Measurements from ENCODE around the gene FOXL2NB. TPM values are rescaled to one million over a fixed set of nuclear protein-coding genes. Genes with fewer than 3 reads are reported as not detected.

The FOXL2NB gene
- total RNA-seq, 2 donors from 2014 or later = 0.28 TPM; not detected in 1

DNA sequence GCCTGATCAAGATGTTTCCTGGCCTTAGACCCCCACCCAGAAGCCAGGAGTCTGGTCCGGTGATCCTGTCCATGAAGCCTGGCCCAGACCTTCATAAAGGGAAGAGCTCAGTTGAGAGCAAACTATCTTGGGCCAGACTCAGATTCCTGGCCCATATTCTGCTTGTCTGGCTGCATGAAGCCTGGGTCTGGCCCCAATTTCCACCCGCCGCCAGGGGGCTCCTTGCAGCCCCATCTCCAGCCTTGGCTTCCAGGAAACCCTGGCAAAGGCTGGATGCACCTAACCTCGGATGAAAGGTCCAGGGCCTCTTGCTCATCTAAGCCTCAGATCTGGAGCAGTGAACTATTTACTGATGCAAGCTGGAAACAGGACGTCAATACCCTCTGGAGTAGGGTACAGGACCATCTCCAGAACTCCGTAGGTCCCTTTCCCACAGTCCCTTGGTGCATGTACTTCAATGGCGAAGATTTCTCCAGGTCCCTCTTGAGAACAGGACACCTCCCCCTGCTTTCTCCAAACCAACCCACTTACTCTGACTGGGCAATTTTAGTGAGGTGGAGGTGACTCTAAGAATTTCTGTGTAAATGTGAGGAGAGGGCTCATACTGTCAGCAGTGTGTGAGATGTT, 5.6 kb upstream of the FOXL2NB start:
- H3K4me1 ChIP-seq (replicated peaks) = peaks cover 13% of the 10 kb centered on the region
- DNase-seq (ENCODE audit: low spot score) = no peak
- no peaks in the 10 kb centered on the region for H3K9me3 ChIP-seq
- intact Hi-C loops (cut with DNase I) = no loop called here
- H3K36me3 ChIP-seq = no peaks in the 10 kb centered on the region
- peaks cover 78% of the 10 kb centered on the region for H3K27me3 ChIP-seq (replicated peaks; ENCODE audit: insufficient read depth)
- TF ChIP-seq, protein P1, sequence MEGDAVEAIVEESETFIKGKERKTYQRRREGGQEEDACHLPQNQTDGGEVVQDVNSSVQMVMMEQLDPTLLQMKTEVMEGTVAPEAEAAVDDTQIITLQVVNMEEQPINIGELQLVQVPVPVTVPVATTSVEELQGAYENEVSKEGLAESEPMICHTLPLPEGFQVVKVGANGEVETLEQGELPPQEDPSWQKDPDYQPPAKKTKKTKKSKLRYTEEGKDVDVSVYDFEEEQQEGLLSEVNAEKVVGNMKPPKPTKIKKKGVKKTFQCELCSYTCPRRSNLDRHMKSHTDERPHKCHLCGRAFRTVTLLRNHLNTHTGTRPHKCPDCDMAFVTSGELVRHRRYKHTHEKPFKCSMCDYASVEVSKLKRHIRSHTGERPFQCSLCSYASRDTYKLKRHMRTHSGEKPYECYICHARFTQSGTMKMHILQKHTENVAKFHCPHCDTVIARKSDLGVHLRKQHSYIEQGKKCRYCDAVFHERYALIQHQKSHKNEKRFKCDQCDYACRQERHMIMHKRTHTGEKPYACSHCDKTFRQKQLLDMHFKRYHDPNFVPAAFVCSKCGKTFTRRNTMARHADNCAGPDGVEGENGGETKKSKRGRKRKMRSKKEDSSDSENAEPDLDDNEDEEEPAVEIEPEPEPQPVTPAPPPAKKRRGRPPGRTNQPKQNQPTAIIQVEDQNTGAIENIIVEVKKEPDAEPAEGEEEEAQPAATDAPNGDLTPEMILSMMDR (IDR thresholded peaks at IDR 0.05) = peak in 1 of 4 experiments; percentile 16
- TF ChIP-seq POLR2AphosphoS5 (IDR thresholded peaks at IDR 0.05) = no peak
- WGBS = 58% methylated on average over 7 of the region's 7 CpGs
- H3K27ac ChIP-seq = no peak overlapping the region
- no peak overlapping the region for H3K4me3 ChIP-seq

DNA sequence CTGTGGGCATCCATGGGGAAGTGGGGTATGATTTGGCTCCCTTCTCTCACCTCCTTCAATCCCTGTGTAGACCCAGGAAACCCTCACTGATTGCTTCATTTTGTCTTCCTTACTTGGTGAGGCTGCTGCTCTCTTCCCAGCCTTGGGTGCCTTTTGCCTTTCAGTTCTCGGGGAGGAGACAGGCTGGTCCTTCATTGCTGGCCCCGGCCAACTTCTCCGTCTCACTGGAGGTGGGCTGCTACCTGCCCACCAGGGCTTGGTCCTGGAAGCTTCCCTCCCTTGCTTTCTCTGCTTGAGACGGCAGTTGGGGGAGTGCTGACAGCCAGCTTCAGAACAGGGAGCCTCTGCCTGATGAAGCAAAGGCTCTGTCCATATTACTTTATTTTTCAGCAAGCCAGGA, 4.7 kb upstream of the FOXL2NB start:
- 77% methylated on average over 4 of the region's 4 CpGs for WGBS
- H3K9me3 ChIP-seq = no peaks in the 10 kb centered on the region
- no peak for DNase-seq (ENCODE audit: low spot score)
- peaks cover 13% of the 10 kb centered on the region for H3K4me1 ChIP-seq (replicated peaks)
- TF ChIP-seq POLR2A (IDR thresholded peaks at IDR 0.05) (no peak), POLR2AphosphoS5 (IDR thresholded peaks at IDR 0.05) (no peak)
- TF ChIP-seq, protein P1 (IDR thresholded peaks at IDR 0.05) = no peak
- no peaks in the 10 kb centered on the region for H3K36me3 ChIP-seq
- intact Hi-C loops (cut with DNase I) = no loop called here
- H3K27ac ChIP-seq = no peak overlapping the region
- H3K27me3 ChIP-seq (replicated peaks; ENCODE audit: insufficient read depth) = peaks cover 77% of the 10 kb centered on the region
- no peak overlapping the region for H3K4me3 ChIP-seq

DNA sequence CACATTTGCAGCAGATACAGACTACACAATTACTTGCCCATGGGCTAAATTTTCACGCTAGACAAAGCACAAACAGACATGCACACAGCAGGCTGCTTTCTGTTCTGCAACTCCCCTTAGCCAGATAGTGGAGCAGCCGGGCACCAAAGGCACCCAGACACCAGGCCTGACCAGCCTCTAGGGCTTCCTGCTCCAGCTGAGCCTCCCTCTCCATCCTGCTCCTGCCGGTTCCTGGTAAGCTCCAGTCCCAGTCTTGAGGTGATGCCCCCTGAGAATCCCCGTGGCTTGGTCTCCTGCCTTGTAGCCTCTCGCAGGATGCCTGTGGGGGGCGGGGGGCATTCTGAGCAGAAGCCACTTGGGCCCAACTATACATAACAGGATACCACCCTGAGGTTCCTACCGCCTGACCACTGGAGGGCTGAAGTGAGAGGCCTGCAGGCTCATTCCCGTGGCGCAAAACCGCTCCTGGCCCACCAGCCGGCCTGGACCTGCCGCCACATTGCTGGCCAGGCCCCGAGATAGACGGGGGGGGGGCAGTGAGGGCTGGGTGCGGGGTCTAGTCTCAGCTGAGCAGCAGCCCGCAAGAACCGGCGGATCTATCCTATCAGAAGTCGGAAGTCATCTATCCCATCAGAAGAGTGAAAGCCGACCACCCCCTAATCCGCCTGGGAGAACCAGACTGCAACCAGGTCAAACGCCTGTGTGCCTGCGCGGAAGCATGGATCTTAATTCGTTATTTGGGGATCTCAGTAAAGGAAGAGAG, 4.0 kb upstream of the FOXL2NB start:
- peaks cover 10% of the 10 kb centered on the region for H3K4me1 ChIP-seq (replicated peaks)

DNA sequence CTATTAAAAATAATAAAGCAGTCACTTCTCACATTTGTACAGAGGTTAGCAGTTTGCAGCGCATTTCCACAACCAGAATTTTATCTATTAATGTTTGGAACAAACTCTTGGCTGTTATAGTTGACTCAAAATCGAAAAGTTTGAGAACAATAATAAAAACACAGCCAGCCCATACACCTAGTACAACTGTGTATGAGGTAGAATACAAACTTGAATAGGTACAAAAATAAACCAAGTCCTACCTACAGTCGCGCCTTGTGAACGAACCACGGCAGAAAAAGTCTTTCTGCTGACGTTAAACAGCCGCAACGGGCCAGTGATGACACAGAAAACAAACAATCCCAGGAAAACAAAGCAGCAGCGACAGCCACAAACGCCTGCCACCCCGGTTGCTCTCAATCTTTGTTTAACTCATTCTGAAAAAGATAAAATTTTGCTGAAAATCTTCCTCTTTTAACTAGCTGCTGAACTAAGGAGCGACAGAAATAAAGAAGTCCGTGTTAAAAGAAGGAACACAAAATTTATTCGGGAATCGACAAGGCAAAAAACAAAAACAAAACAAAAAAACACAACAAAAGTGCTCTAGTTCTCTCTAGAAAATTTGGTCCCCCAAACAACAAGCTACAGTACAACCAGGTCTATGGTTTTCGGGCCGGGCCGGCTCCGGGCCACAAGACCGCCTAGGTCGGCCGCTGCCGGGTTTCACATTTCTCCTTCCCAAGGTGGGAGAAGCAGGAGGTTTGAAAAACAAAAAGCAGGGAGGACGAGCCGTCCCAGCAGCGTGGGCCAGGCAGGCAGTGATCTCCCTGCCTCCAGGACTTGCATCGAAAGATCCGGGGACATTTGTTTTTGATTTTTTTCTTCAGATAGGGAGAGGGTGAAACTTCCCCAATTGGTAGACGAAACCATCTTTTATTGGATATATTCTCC, 3.0 kb upstream of the FOXL2NB start:
- H3K4me1 ChIP-seq (replicated peaks) = peaks cover 8% of the 10 kb centered on the region
- intact Hi-C loops (cut with DNase I) = no loop called here

More for the DNA sequence above, 4.0 kb upstream of the FOXL2NB start:
- 33% methylated on average over 17 of the region's 25 CpGs for WGBS
- Histone ChIP-seq H3K27me3 (replicated peaks; ENCODE audit: insufficient read depth) (peaks cover 75% of the 10 kb centered on the region), H3K9me3 (no peaks in the 10 kb centered on the region), H3K36me3 (no peaks in the 10 kb centered on the region), H3K4me3 (no peak overlapping the region), H3K27ac (no peak overlapping the region)
- TF ChIP-seq POLR2AphosphoS5 (IDR thresholded peaks at IDR 0.05) = no peak
- no peak for TF ChIP-seq POLR2A (IDR thresholded peaks at IDR 0.05)
- TF ChIP-seq, protein P1 (IDR thresholded peaks at IDR 0.05) = no peak
- intact Hi-C loops (cut with DNase I) = no loop called here
- DNase-seq (ENCODE audit: low spot score) = no peak

More for the DNA sequence above, 3.0 kb upstream of the FOXL2NB start:
- 17% methylated on average over 30 of the region's 30 CpGs for WGBS
- H3K27ac ChIP-seq = no peak overlapping the region
- H3K36me3 ChIP-seq = no peaks in the 10 kb centered on the region
- TF ChIP-seq, protein P1 (IDR thresholded peaks at IDR 0.05) = no peak
- TF ChIP-seq POLR2AphosphoS5 (IDR thresholded peaks at IDR 0.05) = no peak
- no peak for TF ChIP-seq POLR2A (IDR thresholded peaks at IDR 0.05)
- H3K27me3 ChIP-seq (replicated peaks; ENCODE audit: insufficient read depth) = peaks cover 68% of the 10 kb centered on the region
- no peak for DNase-seq (ENCODE audit: low spot score)
- H3K4me3 ChIP-seq = no peak overlapping the region
- no peaks in the 10 kb centered on the region for H3K9me3 ChIP-seq

All from prostate gland (tissue), 2 donors.